SK-N-SH treated with all-trans-retinoic acid at 6 μM for 48 hours (cell line): ENCODE measurements around the gene MPDZ.

Experiments
- BACH2 ChIP-seq: fragments of 250-450 bp; sonication (Bioruptor Pico); IDR thresholded peaks from 2 replicates; pipeline ENCODE4 v1.9.0; 2021; ENCODE audit warnings: mild to moderate bottlenecking, borderline replicate concordance
- CSDC2 ChIP-seq: fragments of 250-450 bp; sonication (Bioruptor Pico); IDR thresholded peaks from 2 replicates; pipeline ENCODE4 v1.5.0; 2020; ENCODE audit warnings: mild to moderate bottlenecking, moderate library complexity
- PATZ1 ChIP-seq: fragments of 250-450 bp; sonication (Bioruptor Pico); IDR thresholded peaks from 2 replicates; pipeline ENCODE4 v1.8.0; 2020; ENCODE audit warnings: mild to moderate bottlenecking, moderate library complexity, borderline replicate concordance
- PPARA ChIP-seq: fragments of 250-450 bp; sonication (Bioruptor Pico); IDR thresholded peaks from 2 replicates; pipeline ENCODE4 v1.5.0; 2020; ENCODE audit warnings: mild to moderate bottlenecking, borderline replicate concordance

- no peak for TF ChIP-seq PATZ1
- TF ChIP-seq BACH2 (CRISPR knock-in tag), result no peak
- no peak for TF ChIP-seq PPARA (CRISPR knock-in tag)
- TF ChIP-seq CSDC2, result no peak
Observed at GRCh38 chr9:13165236-13165945, 114.1 kb downstream of the MPDZ start.
